Left lung (tissue), 10 donors: ENCODE data around the gene ROPN1L. TPM values are rescaled to one million over a fixed set of nuclear protein-coding genes. Genes with fewer than 3 reads are reported as not detected.
A peak's percentile ranks its signal among the peaks of the same experiment; 100 is the strongest.

Experiments
- ATAC-seq: fragments of 200-7000 bp; cut with Tn5 transposase; one replicate; pipeline ENCODE4 v1.9.1; 2020; ENCODE audit warnings: moderate library complexity
- DNase-seq, 4 donors: peaks; one replicate each; pipeline ENCODE4 v3.0.0-alpha.2; 2013 to 2020
- H3K27ac ChIP-seq, 2 donors: fragments of 200-600 bp; sonication (generic) in 1 of 2; one replicate each; pipeline versions ENCODE4 v1.5.0 to v1.8.0; 2020 to 2021
- H3K27me3 ChIP-seq, 2 donors: fragments of 200-600 bp; sonication (generic) in 1 of 2; one replicate each; pipeline versions ENCODE4 v1.5.0 to v1.8.0; 2020 to 2021
- H3K36me3 ChIP-seq, 2 donors: fragments of 200-600 bp; sonication (generic) in 1 of 2; one replicate each; pipeline versions ENCODE4 v1.5.0 to v1.8.0; 2020 to 2021
- H3K4me1 ChIP-seq, 2 donors: fragments of 200-600 bp; one replicate each; pipeline ENCODE4 v1.8.0; 2021
- H3K4me3 ChIP-seq, 2 donors: fragments of 200-600 bp; sonication (generic) in 1 of 2; one replicate each; pipeline versions ENCODE4 v1.5.0 to v1.8.0; 2020 to 2021; ENCODE audit warnings: mild to moderate bottlenecking in 1 of 2
- H3K9me3 ChIP-seq, 2 donors: fragments of 200-600 bp; sonication (generic) in 1 of 2; one replicate each; pipeline versions ENCODE4 v1.5.0 to v1.8.0; 2020 to 2021
- intact Hi-C, 2 donors: fragments of 100-400 bp; cut with DNase I; formaldehyde crosslinking; loops; one replicate each; pipeline versions ENCODE4 v1.11.2 to v1.14.2; 2022
- polyA plus RNA-seq, 6 donors: library from polyadenylated mRNA; unstranded; fragments of 120-200 nt; gene quantifications; one replicate each; pipeline ENCODE4 v1.2.1, GENCODE V29; 2013; ENCODE audit not compliant: insufficient read length in 6 of 6
- total RNA-seq, 2 donors: library from RNA; stranded (reverse); fragmentation: NEBNext Ultra II Directional; extraction: Animal tissue kit (Norgen Biotek cat#: 25700); gene quantifications; one replicate each; pipeline ENCODE4 v1.2.1, GENCODE V29; 2021
- TF ChIP-seq, protein P1 (sequence below), 2 donors: fragments of 200-600 bp; sonication (generic) in 1 of 2; IDR thresholded peaks; one replicate each; pipeline versions ENCODE4 v1.5.0 to v1.8.0; 2021; ENCODE audit warnings: antibody characterized with exemption in 2 of 2
- donor health status: DM: no; HTN: yes; CAD: no.
- donor health status: DM: no; HTN: no; CAD: no.

The ROPN1L gene
- total and polyA plus RNA-seq, 8 donors, result 0.50 to 9.5 (median 5.1) TPM

DNA sequence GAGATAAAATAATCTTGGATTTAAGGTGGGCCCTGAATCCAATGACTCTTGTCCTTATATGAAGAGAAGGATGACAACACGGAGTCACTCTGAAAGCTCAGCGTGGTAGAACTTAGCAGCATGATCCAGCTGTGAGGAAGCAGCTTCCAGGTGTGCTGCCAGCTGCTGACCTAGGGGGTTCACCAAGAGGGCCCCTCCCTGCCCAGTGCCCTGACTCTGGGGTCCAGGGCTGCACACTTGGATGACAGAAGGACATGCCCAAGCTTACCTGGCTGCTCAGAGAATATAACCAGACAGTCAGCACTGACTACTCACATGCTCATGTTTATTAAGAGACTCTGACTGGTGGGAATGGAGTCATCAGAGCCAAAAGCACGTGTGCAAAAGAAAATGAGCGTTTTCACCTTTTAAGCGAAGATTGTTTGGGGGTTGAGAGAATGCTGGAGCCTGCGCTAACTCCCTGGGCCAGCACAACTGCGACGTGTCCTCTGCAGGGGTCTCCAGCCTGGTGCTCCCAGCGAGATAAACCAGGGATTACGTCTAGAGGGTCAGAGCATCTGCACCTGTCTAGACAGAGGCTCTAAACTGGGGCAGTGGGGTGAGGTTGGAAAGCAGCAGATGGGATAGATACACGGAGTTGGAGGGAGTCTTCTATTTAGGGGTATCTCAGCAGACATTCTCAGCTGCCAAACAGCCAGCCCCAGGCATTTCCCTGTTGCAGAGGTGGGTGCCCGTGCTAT is 41.3 kb downstream of the ROPN1L start:
- DNase-seq, result no peak
- Histone ChIP-seq H3K4me3 (no peak overlapping the region), H3K4me1 (peaks cover 0 to 10% of the 10 kb centered on the region in 2 donors), H3K36me3 (no peaks in the 10 kb centered on the region), H3K27ac (no peak overlapping the region), H3K9me3 (no peaks in the 10 kb centered on the region), H3K27me3 (no peaks in the 10 kb centered on the region)
- ATAC-seq, result no peak
- intact Hi-C loops, result no loop called here
- TF ChIP-seq, protein P1, sequence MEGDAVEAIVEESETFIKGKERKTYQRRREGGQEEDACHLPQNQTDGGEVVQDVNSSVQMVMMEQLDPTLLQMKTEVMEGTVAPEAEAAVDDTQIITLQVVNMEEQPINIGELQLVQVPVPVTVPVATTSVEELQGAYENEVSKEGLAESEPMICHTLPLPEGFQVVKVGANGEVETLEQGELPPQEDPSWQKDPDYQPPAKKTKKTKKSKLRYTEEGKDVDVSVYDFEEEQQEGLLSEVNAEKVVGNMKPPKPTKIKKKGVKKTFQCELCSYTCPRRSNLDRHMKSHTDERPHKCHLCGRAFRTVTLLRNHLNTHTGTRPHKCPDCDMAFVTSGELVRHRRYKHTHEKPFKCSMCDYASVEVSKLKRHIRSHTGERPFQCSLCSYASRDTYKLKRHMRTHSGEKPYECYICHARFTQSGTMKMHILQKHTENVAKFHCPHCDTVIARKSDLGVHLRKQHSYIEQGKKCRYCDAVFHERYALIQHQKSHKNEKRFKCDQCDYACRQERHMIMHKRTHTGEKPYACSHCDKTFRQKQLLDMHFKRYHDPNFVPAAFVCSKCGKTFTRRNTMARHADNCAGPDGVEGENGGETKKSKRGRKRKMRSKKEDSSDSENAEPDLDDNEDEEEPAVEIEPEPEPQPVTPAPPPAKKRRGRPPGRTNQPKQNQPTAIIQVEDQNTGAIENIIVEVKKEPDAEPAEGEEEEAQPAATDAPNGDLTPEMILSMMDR (IDR thresholded peaks at IDR 0.05), result no peak

DNA sequence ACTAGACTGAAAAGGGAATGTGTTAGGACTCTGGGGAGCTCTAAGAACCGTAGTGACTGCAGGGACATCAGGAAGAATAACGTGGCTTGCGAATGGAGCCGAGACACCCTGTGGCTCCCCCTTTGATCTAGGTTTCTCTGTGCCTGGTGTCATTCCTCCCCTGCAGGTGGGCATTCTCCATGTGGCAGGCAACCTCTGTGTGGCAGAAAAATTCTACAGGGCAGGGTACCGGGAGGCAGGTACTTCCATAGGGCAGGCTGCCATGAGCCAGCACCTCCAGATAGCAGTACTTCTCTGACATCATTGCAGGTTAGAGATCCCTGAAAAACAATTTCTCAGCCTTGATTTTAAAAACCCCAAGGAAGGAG is 43.1 kb downstream of the ROPN1L start:
- H3K9me3 ChIP-seq, result no peaks in the 10 kb centered on the region
- H3K4me3 ChIP-seq, result no peak overlapping the region
- DNase-seq (no peak), ATAC-seq (no peak)
- H3K36me3 ChIP-seq, result no peaks in the 10 kb centered on the region
- intact Hi-C loops, result no loop called here
- no peaks in the 10 kb centered on the region for H3K27me3 ChIP-seq
- H3K27ac ChIP-seq, result peak overlapping the region in 1 of 2 donors; percentile 30
- H3K4me1 ChIP-seq, result peaks cover 0 to 14% of the 10 kb centered on the region in 2 donors
- TF ChIP-seq, protein P1 (IDR thresholded peaks at IDR 0.05), result no peak

DNA sequence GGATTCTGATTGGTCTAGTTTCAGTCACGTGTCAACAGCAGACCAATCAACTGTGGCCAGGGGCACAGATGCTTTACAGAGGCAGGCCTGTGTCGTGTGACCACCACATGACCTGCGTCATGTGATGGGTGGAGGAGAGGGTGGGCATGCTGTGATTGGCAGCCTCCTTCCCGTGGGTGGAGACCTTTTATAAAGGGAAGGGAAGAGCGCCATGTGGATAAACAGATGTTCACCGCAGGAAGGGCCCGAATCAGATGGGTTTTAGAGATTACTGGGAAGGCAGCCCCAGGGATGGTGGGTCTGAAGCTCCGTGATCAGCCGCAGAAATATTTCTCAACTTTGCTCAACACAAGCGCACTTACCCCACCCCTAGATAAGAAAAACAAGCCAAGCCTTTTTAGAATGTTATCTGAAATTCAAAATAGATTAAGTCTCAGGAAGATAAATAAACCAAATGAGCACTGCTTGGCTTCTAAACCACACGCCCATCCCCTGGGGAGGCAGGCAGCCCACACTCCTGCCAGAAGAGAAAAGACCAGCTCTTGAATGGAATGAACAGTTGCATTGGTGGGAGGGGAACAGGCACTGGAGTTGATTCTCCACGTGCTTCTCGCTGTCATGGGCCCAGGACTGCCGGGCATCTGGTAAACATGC is 43.6 kb downstream of the ROPN1L start:
- peak overlapping the region in 1 of 2 donors; percentile 33 for H3K27ac ChIP-seq
- ATAC-seq, result peak; percentile 61
- H3K4me1 ChIP-seq, result peaks cover 0 to 19% of the 10 kb centered on the region in 2 donors

DNA sequence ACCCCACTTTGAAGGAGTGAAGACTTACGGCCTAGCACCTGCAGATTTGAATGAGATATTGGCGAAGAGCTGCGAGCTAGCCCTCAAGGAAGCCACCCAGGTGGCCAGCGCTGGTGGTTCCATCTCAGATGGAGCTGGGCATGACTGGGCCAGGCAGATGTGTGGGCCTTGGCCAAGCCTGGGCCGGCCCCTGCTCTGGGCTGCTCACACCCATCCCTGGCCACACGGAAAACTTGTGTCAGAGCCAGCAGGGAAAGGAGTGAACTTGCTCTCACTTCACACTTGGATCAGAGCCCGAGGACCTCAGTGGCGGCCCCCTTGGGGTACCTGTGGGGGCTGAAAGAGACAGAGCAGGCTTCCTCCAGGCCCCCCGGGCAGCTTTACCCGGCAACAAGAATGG is 44.2 kb downstream of the ROPN1L start:
- intact Hi-C loops, result no loop called here
- no peaks in the 10 kb centered on the region for H3K27me3 ChIP-seq
- no peaks in the 10 kb centered on the region for H3K36me3 ChIP-seq
- TF ChIP-seq, protein P1 (IDR thresholded peaks at IDR 0.05), result no peak
- H3K9me3 ChIP-seq, result no peaks in the 10 kb centered on the region
- ATAC-seq (peak; percentile 28), DNase-seq (no peak)
- H3K4me3 ChIP-seq, result no peak overlapping the region
- H3K4me1 ChIP-seq, result peaks cover 0 to 23% of the 10 kb centered on the region in 2 donors
- H3K27ac ChIP-seq, result peak overlapping the region in 1 of 2 donors; percentile 33

More for the DNA sequence above, 43.6 kb downstream of the ROPN1L start:
- Histone ChIP-seq H3K4me3 (no peak overlapping the region), H3K36me3 (no peaks in the 10 kb centered on the region), H3K9me3 (no peaks in the 10 kb centered on the region), H3K27me3 (no peaks in the 10 kb centered on the region)
- peak in 1 of 4 donors; percentile 21 for DNase-seq
- intact Hi-C loops, result no loop called here
- TF ChIP-seq, protein P1 (IDR thresholded peaks at IDR 0.05), result no peak
